Hematopoietic multipotent progenitor cell treated with erythropoietin and hydrocortisone succinate and interleukin-3 and kit ligand, for 17 days (in vitro differentiated cells): ENCODE measurements around the gene PWP2.
A peak's percentile ranks its signal among the peaks of the same experiment; 100 is the strongest.

Source experiments
- DNase-seq: peaks from one replicate; pipeline ENCODE4 v3.0.0-alpha.2; 2015; ENCODE audit warnings: low spot score

PWP2 gene

GRCh38 chr21:44107026-44107501, at the start of gene PWP2:
TSS of gene PWP2 (plus strand) at chr21:44107399. CDS start at chr21:44107417, 18 bp downstream.
- DNase-seq = peak; percentile 58

GRCh38 chr21:44057960-44058651, 49.1 kb upstream of the PWP2 start:
- DNase-seq = no peak

- DNase-seq = no peak
These were observed 48.6 kb upstream of the PWP2 start for GRCh38 chr21:44058652-44058964.

GRCh38 chr21:44058981-44059380, 48.2 kb upstream of the PWP2 start:
- no peak for DNase-seq

GRCh38 chr21:44059710-44060109, 47.5 kb upstream of the PWP2 start:
- no peak for DNase-seq

- DNase-seq = no peak
These were observed 44.8 kb upstream of the PWP2 start for GRCh38 chr21:44062380-44062779.

- DNase-seq = no peak
These were observed 43.9 kb upstream of the PWP2 start for GRCh38 chr21:44063151-44063912.

- DNase-seq = no peak
These were observed 42.3 kb upstream of the PWP2 start for GRCh38 chr21:44064852-44065403.

GRCh38 chr21:44065428-44065827, 41.8 kb upstream of the PWP2 start:
- no peak for DNase-seq

GRCh38 chr21:44066116-44066515, 41.1 kb upstream of the PWP2 start:
- no peak for DNase-seq

- DNase-seq = no peak
These were observed 40.0 kb upstream of the PWP2 start for GRCh38 chr21:44067011-44067839.

GRCh38 chr21:44070391-44070790, 36.8 kb upstream of the PWP2 start:
- DNase-seq = no peak

- no peak for DNase-seq
These were observed 35.7 kb upstream of the PWP2 start for GRCh38 chr21:44071359-44072104.

GRCh38 chr21:44072111-44072510, 35.1 kb upstream of the PWP2 start:
- no peak for DNase-seq

GRCh38 chr21:44074315-44074958, 32.8 kb upstream of the PWP2 start:
- DNase-seq = no peak

GRCh38 chr21:44076316-44076715, 30.9 kb upstream of the PWP2 start:
- DNase-seq = no peak

- DNase-seq = no peak
These were observed 28.7 kb upstream of the PWP2 start for GRCh38 chr21:44078411-44078981.

- DNase-seq = no peak
These were observed 27.8 kb upstream of the PWP2 start for GRCh38 chr21:44079446-44079845.

- DNase-seq = no peak
These were observed 27.4 kb upstream of the PWP2 start for GRCh38 chr21:44079846-44080245.

GRCh38 chr21:44082648-44083440, 24.4 kb upstream of the PWP2 start:
- DNase-seq = no peak
